HepG2 (cell line): Measurements from ENCODE around the gene PDGFRB. TPM values are rescaled to one million over a fixed set of nuclear protein-coding genes. Genes with fewer than 3 reads are reported as not detected.

Experiments used
- NR2F6 ChIP-seq, 2 experiments: IDR thresholded peaks; 2 replicates each; pipeline ENCODE4 v1.6.1; 2016; ENCODE audit warnings: antibody characterized with exemption in 1 of 2, mild to moderate bottlenecking in 1 of 2
- PAXIP1 ChIP-seq: sonication (generic); formaldehyde crosslinking; conservative IDR thresholded peaks from 2 replicates; pipeline ENCODE4 v1.4.0; 2020; ENCODE audit warnings: mild to moderate bottlenecking, missing genetic modification reagents, moderate library complexity
- RAD21 ChIP-seq: fragments of 450-650 bp; formaldehyde crosslinking; IDR thresholded peaks from 2 replicates; pipeline ENCODE4 v1.5.0; 2020; ENCODE audit warnings: mild to moderate bottlenecking
- RFXANK ChIP-seq: IDR thresholded peaks from 2 replicates; pipeline ENCODE4 v1.6.1; 2016
- RNF2 ChIP-seq: fragments of 450-650 bp; conservative IDR thresholded peaks from 2 replicates; pipeline ENCODE4 v1.6.1; 2016; ENCODE audit warnings: low read depth
- SALL1 ChIP-seq: sonication (generic); formaldehyde crosslinking; IDR thresholded peaks from 2 replicates; pipeline ENCODE4 v1.8.0; 2022; ENCODE audit warnings: mild to moderate bottlenecking, missing genetic modification reagents
- SMC3 ChIP-seq: IDR thresholded peaks from 2 replicates; pipeline ENCODE4 v1.6.1; 2011; ENCODE audit warnings: low read length, improper control_type of control experiment
- SP4 ChIP-seq: sonication (generic); formaldehyde crosslinking; IDR thresholded peaks from 2 replicates; pipeline ENCODE4 v1.8.1; 2023; ENCODE audit warnings: mild to moderate bottlenecking, missing genetic modification reagents
- SRF ChIP-seq: IDR thresholded peaks from 2 replicates; pipeline ENCODE4 v1.6.1; 2011; ENCODE audit warnings: mild to moderate bottlenecking, low read depth, low read length, moderate library complexity
- STAG1 ChIP-seq: sonication (generic); formaldehyde crosslinking; IDR thresholded peaks from 2 replicates; pipeline ENCODE4 v1.4.0; 2020; ENCODE audit warnings: missing genetic modification reagents
- XRCC5 ChIP-seq: fragments of 200-400 bp; formaldehyde crosslinking; optimal IDR thresholded peaks from 2 replicates; pipeline ENCODE3; 2017; ENCODE audit warnings: mild to moderate bottlenecking, low read length
- ZBED4 ChIP-seq: sonication (generic); formaldehyde crosslinking; IDR thresholded peaks from 2 replicates; pipeline ENCODE4 v1.4.0; 2020; ENCODE audit warnings: missing genetic modification reagents, borderline replicate concordance
- ZNF546 ChIP-seq: sonication (generic); formaldehyde crosslinking; conservative IDR thresholded peaks from 2 replicates; pipeline ENCODE4 v1.8.1; 2023; ENCODE audit warnings: mild to moderate bottlenecking, missing genetic modification reagents
- polyA plus RNA-seq, 8 experiments: library from polyadenylated mRNA; depleted of rRNA in 3 of 8; stranded (reverse) in 7 of 8; unstranded in 1 of 8; fragments of >200 nt; fragmentation: Illumina TruSeq in 4 of 8; extraction: Trizol in 4 of 8; gene quantifications; 2 replicates each; pipeline versions ENCODE4 v1.2.1 to v1.2.3, GENCODE V29; 2011 to 2016; ENCODE audit warnings: low read depth in 4 of 8, missing spikeins in 1 of 8, mixed read lengths in 1 of 8; ENCODE audit not compliant: insufficient read depth in 1 of 8
- total RNA-seq, 5 experiments: library from RNA; depleted of rRNA; stranded (reverse); fragments of >200 nt; fragmentation: Illumina TruSeq; extraction: Trizol; gene quantifications; 2 replicates each; pipeline ENCODE4 v1.2.3, GENCODE V29; 2016; ENCODE audit warnings: low read depth in 1 of 5

The PDGFRB gene
- total and polyA plus RNA-seq, 2 of the 13 experiments (the other 11 are each of a cell fraction or from before 2014, with no cell fraction given): 4.0 to 21.0 TPM

- TF ChIP-seq PAXIP1 (CRISPR knock-in tag): no peak
- TF ChIP-seq NR2F6 (IDR thresholded peaks at IDR 0.05): no peak
- peak; percentile 60; the same call in 1 of the 2 replicates for TF ChIP-seq NR2F6 (CRISPR knock-in tag; IDR thresholded peaks at IDR 0.05)
- 0 out of 2 replicates have a peak, but pooled peaks have one; percentile 34 for TF ChIP-seq SALL1 (CRISPR knock-in tag)
- TF ChIP-seq RFXANK (CRISPR knock-in tag): no peak
- TF ChIP-seq RAD21: peak; percentile 64
- TF ChIP-seq ZNF546 (CRISPR knock-in tag): no peak
- TF ChIP-seq RNF2: no peak
- peak; percentile 75 for TF ChIP-seq XRCC5
- peak; percentile 71 for TF ChIP-seq STAG1 (CRISPR knock-in tag)
- 0 out of 2 replicates have a peak, but pooled peaks have one; percentile 27 for TF ChIP-seq SP4 (CRISPR knock-in tag)
- peak; percentile 84 for TF ChIP-seq SMC3
- TF ChIP-seq SRF: peak; percentile 93
- peak; percentile 42; the same call in 1 of the 2 replicates for TF ChIP-seq ZBED4 (CRISPR knock-in tag)
- TF ChIP-seq, all 625 proteins: peak for 12
Measured at GRCh38 chr5:150175536-150175935, 19.9 kb upstream of the PDGFRB start (continued).
